Measurements from ENCODE around the gene SLAMF9.

Gene SLAMF9

GRCh38 chr1:159932296-159933285, 21.4 kb downstream of the SLAMF9 start:
- DNase-seq = no peak

- DNase-seq = no peak
Measured at GRCh38 chr1:159931795-159932173, 22.3 kb downstream of the SLAMF9 start.

GRCh38 chr1:159931101-159931794, 22.8 kb downstream of the SLAMF9 start:
- no peak for DNase-seq

- DNase-seq = no peak
Measured at GRCh38 chr1:159930634-159931033, 23.4 kb downstream of the SLAMF9 start.

- no peak for DNase-seq
Measured at GRCh38 chr1:159930216-159930615, 23.8 kb downstream of the SLAMF9 start.

GRCh38 chr1:159929155-159930051, 24.6 kb downstream of the SLAMF9 start:
- DNase-seq = no peak

- DNase-seq = no peak
Measured at GRCh38 chr1:159928491-159929050, 25.5 kb downstream of the SLAMF9 start.

- no peak for DNase-seq
Measured at GRCh38 chr1:159927849-159928431, 26.1 kb downstream of the SLAMF9 start.

GRCh38 chr1:159927211-159927848, 26.7 kb downstream of the SLAMF9 start:
- DNase-seq = no peak

GRCh38 chr1:159925719-159926078, 28.3 kb downstream of the SLAMF9 start:
- no peak for DNase-seq

- DNase-seq = peak; percentile 94
Measured at GRCh38 chr1:159924791-159925718, 29.0 kb downstream of the SLAMF9 start, which contains the start of gene TAGLN2. TSS of gene TAGLN2 (minus strand) at chr1:159925507. CDS start at chr1:159920509, 4,998 bp downstream.

- peak; percentile 57 for DNase-seq
Measured at GRCh38 chr1:159924025-159924790, 29.8 kb downstream of the SLAMF9 start.

- peak; percentile 64 for DNase-seq
Measured at GRCh38 chr1:159923203-159924024, 30.6 kb downstream of the SLAMF9 start.

- no peak for DNase-seq
Measured at GRCh38 chr1:159922511-159923202, 31.4 kb downstream of the SLAMF9 start.

- DNase-seq = no peak
Measured at GRCh38 chr1:159921700-159922504, 32.1 kb downstream of the SLAMF9 start.

- DNase-seq = no peak
Measured at GRCh38 chr1:159921251-159921650, 32.8 kb downstream of the SLAMF9 start.

GRCh38 chr1:159920651-159921050, 33.4 kb downstream of the SLAMF9 start:
- no peak for DNase-seq
